Astrocyte (in vitro differentiated cells and primary cell): ENCODE data around the gene PRF1. TPM values are rescaled to one million over a fixed set of nuclear protein-coding genes. Genes with fewer than 3 reads are reported as not detected.

ENCODE experiments used
- DNase-seq: peaks from one replicate; pipeline ENCODE4 v3.0.0-alpha.2; 2010; ENCODE audit warnings: low read depth
- FAIRE-seq: peaks from 2 replicates; lab custom pipeline; 2011; peaks lifted over from hg19 to GRCh38; lab: Jason Lieb, UNC
- H2AFZ ChIP-seq: 2 replicates; pipeline ENCODE4 v1.6.0; 2012; ENCODE audit warnings: low read depth, low read length, inconsistent platforms
- H3K27ac ChIP-seq: 2 replicates; pipeline ENCODE4 v1.5.1; 2011; ENCODE audit warnings: low read depth, low read length, inconsistent platforms
- H3K27me3 ChIP-seq: 2 replicates; pipeline ENCODE4 v1.6.0; 2011; ENCODE audit warnings: low read length, inconsistent platforms; ENCODE audit not compliant: insufficient read depth
- H3K36me3 ChIP-seq: 2 replicates; pipeline ENCODE4 v1.5.1; 2011; ENCODE audit warnings: low read length, inconsistent platforms; ENCODE audit not compliant: insufficient read depth
- H3K4me1 ChIP-seq: 2 replicates; pipeline ENCODE4 v1.5.1; 2011; ENCODE audit warnings: low read length, inconsistent platforms; ENCODE audit not compliant: insufficient read depth
- H3K4me2 ChIP-seq: 2 replicates; pipeline ENCODE4 v1.6.0; 2012; ENCODE audit warnings: low read length, inconsistent platforms
- H3K4me3 ChIP-seq: 2 replicates; pipeline ENCODE4 v1.5.1; 2011; ENCODE audit warnings: low read depth, mild to moderate bottlenecking, low read length, inconsistent platforms; ENCODE audit not compliant: insufficient read depth
- H3K79me2 ChIP-seq: 2 replicates; pipeline ENCODE4 v1.6.0; 2012; ENCODE audit warnings: mild to moderate bottlenecking, low read length, inconsistent platforms; ENCODE audit not compliant: insufficient read depth
- H3K9ac ChIP-seq: 2 replicates; pipeline ENCODE4 v1.6.0; 2012; ENCODE audit warnings: mild to moderate bottlenecking, low read length, inconsistent platforms
- H3K9me3 ChIP-seq: 2 replicates; pipeline ENCODE4 v1.5.1; 2012; ENCODE audit warnings: low read depth, mild to moderate bottlenecking, low read length, inconsistent platforms; ENCODE audit not compliant: insufficient read depth
- H4K20me1 ChIP-seq: 2 replicates; pipeline ENCODE4 v1.6.0; 2012; ENCODE audit warnings: low read length, inconsistent platforms; ENCODE audit not compliant: insufficient read depth
- H3K27ac Mint-ChIP-seq: one replicate; pipeline ENCODE4 v1.8.0; 2021; ENCODE audit warnings: mild to moderate bottlenecking, mixed read lengths; ENCODE audit not compliant: unreplicated experiment
- H3K27me3 Mint-ChIP-seq: one replicate; pipeline ENCODE4 v1.8.0; 2021; ENCODE audit warnings: low read depth, mixed read lengths; ENCODE audit not compliant: unreplicated experiment
- H3K36me3 Mint-ChIP-seq: one replicate; pipeline ENCODE4 v1.8.0; 2021; ENCODE audit warnings: low read depth, mixed read lengths; ENCODE audit not compliant: unreplicated experiment
- H3K4me1 Mint-ChIP-seq: one replicate; pipeline ENCODE4 v1.8.0; 2021; ENCODE audit warnings: low read depth, mixed read lengths; ENCODE audit not compliant: unreplicated experiment
- H3K4me3 Mint-ChIP-seq: one replicate; pipeline ENCODE4 v1.8.0; 2021; ENCODE audit warnings: mild to moderate bottlenecking, moderate library complexity, mixed read lengths; ENCODE audit not compliant: unreplicated experiment
- H3K9me3 Mint-ChIP-seq: one replicate; pipeline ENCODE4 v1.8.0; 2021; ENCODE audit warnings: mild to moderate bottlenecking, mixed read lengths; ENCODE audit not compliant: unreplicated experiment
- CTCF ChIP-seq: IDR thresholded peaks from 2 replicates; pipeline ENCODE4 v1.5.1; 2011; ENCODE audit warnings: low read depth, mild to moderate bottlenecking, inconsistent platforms, low read length, moderate library complexity; ENCODE audit not compliant: insufficient read depth
- EZH2 ChIP-seq: IDR thresholded peaks from 2 replicates; pipeline ENCODE4 v1.6.1; 2012; ENCODE audit warnings: mild to moderate bottlenecking, low read length, inconsistent platforms; ENCODE audit not compliant: insufficient read depth
- total RNA-seq: library from RNA; stranded (reverse); gene quantifications from 2 replicates; pipeline ENCODE4 v1.2.1, GENCODE V29; 2021

PRF1 gene
- total RNA-seq, 1 donor from 2014 or later, result 0.16 TPM

GRCh38 chr10:70557086-70557845 lies 45.3 kb downstream of the PRF1 start:
- no peak overlapping the region for H3K9ac ChIP-seq
- H3K27me3 Mint-ChIP-seq, result peaks cover 16% of the 10 kb centered on the region
- no peaks in the 10 kb centered on the region for H3K9me3 ChIP-seq
- peaks cover 20% of the 10 kb centered on the region for H3K4me1 ChIP-seq
- H3K4me2 ChIP-seq, result no peak overlapping the region
- no peaks in the 10 kb centered on the region for H3K79me2 ChIP-seq
- H3K9me3 Mint-ChIP-seq, result no peaks in the 10 kb centered on the region
- H3K4me3 ChIP-seq, result no peak overlapping the region
- H3K27me3 ChIP-seq, result no peaks in the 10 kb centered on the region
- H3K36me3 ChIP-seq, result no peaks in the 10 kb centered on the region
- H3K4me1 Mint-ChIP-seq, result peaks cover 22% of the 10 kb centered on the region
- H3K27ac ChIP-seq, result no peak overlapping the region
- H3K4me3 Mint-ChIP-seq, result no peak overlapping the region
- no peaks in the 10 kb centered on the region for H3K36me3 Mint-ChIP-seq
- DNase-seq, result no peak
- no peak for FAIRE-seq
- H2AFZ ChIP-seq, result no peak overlapping the region
- H3K27ac Mint-ChIP-seq, result no peak overlapping the region
- no peak for TF ChIP-seq CTCF
- no peak for TF ChIP-seq EZH2
- H4K20me1 ChIP-seq, result no peaks in the 10 kb centered on the region

DNA sequence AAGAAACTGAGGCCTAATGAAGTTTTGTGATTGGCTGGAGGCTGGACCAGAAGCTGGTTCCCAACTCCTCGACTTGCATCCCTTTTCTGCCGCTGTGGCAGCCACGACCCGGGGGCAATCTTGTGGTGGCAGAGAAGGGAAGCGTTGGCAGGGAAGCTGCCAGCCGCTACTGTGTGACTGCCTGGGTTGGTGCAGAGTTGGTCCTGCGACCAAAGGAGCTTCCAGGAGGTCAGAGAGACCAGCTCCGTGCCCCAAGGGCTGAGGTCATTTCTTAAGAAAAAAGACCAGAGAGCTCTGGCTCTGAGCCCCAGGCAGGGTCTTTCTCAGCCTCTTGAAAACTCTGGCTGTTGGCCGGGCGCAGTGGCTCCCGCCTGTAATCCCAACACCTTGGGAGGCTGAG lies 47.2 kb downstream of the PRF1 start:
- H4K20me1 ChIP-seq, result no peaks in the 10 kb centered on the region
- peaks cover 31% of the 10 kb centered on the region for H3K4me1 Mint-ChIP-seq
- DNase-seq, result no peak
- no peak overlapping the region for H3K27ac ChIP-seq
- no peaks in the 10 kb centered on the region for H3K79me2 ChIP-seq
- no peaks in the 10 kb centered on the region for H3K9me3 Mint-ChIP-seq
- no peak overlapping the region for H3K4me2 ChIP-seq
- H2AFZ ChIP-seq, result no peak overlapping the region
- H3K36me3 Mint-ChIP-seq, result no peaks in the 10 kb centered on the region
- H3K4me1 ChIP-seq, result peaks cover 35% of the 10 kb centered on the region
- no peak overlapping the region for H3K27ac Mint-ChIP-seq
- H3K36me3 ChIP-seq, result no peaks in the 10 kb centered on the region
- no peak for TF ChIP-seq CTCF
- TF ChIP-seq EZH2, result no peak
- peaks cover 9% of the 10 kb centered on the region for H3K27me3 Mint-ChIP-seq
- no peak overlapping the region for H3K4me3 Mint-ChIP-seq
- H3K9ac ChIP-seq, result no peak overlapping the region
- no peaks in the 10 kb centered on the region for H3K27me3 ChIP-seq
- H3K9me3 ChIP-seq, result no peaks in the 10 kb centered on the region
- H3K4me3 ChIP-seq, result no peak overlapping the region
- FAIRE-seq, result no peak

GRCh38 chr10:70552586-70552985 lies 50.0 kb downstream of the PRF1 start:
- H3K4me2 ChIP-seq, result peak overlapping the region; percentile 53
- no peaks in the 10 kb centered on the region for H4K20me1 ChIP-seq
- peak overlapping the region; percentile 3 for H3K9ac ChIP-seq
- H3K36me3 ChIP-seq, result no peaks in the 10 kb centered on the region
- H3K79me2 ChIP-seq, result no peaks in the 10 kb centered on the region
- DNase-seq, result no peak
- Mint-ChIP-seq H3K4me3 (no peak overlapping the region), H3K27me3 (peaks cover 5% of the 10 kb centered on the region), H3K27ac (peak overlapping the region; percentile 15), H3K36me3 (no peaks in the 10 kb centered on the region), H3K4me1 (peaks cover 17% of the 10 kb centered on the region), H3K9me3 (no peaks in the 10 kb centered on the region)
- H3K27me3 ChIP-seq, result no peaks in the 10 kb centered on the region
- H2AFZ ChIP-seq, result no peak overlapping the region
- H3K4me1 ChIP-seq, result peaks cover 22% of the 10 kb centered on the region
- no peak for FAIRE-seq
- H3K9me3 ChIP-seq, result no peaks in the 10 kb centered on the region
- no peak overlapping the region for H3K27ac ChIP-seq
- no peak for TF ChIP-seq EZH2
- TF ChIP-seq CTCF, result no peak
- no peak overlapping the region for H3K4me3 ChIP-seq
